Panc1 (cell line): ENCODE data around the gene MED13L. TPM values are rescaled to one million over a fixed set of nuclear protein-coding genes. Genes with fewer than 3 reads are reported as not detected.

Experiments
- ATAC-seq: fragments of 200-7000 bp; cut with Tn5 transposase; 2 replicates; pipeline ENCODE4 v1.9.1; 2020; ENCODE audit warnings: mild to moderate bottlenecking, moderate library complexity
- BruUV-seq: library from RNA; stranded (reverse); fragments of 400-500 nt; replicated peaks from 2 replicates; lab custom pipeline; 2021; lab: Mats Ljungman, UMichigan
- CTCF ChIA-PET: fragments of 300-600 bp; sonication (Branson Sonifier 250); formaldehyde crosslinking; loops from one replicate; lab custom pipeline; 2022; ENCODE audit warnings: antibody characterized with exemption; lab: Charles Lee
- POLR2A ChIA-PET: fragments of 300-600 bp; sonication (Branson Sonifier 250); formaldehyde crosslinking; loops from one replicate; lab custom pipeline; 2022; ENCODE audit warnings: antibody characterized with exemption; lab: Charles Lee
- DNase-seq: peaks from one replicate; pipeline ENCODE4 v3.0.0-alpha.2; 2010; ENCODE audit warnings: low read depth, low spot score
- H3K27ac ChIP-seq: 2 replicates; pipeline ENCODE4 v1.5.1; 2011; ENCODE audit warnings: mild to moderate bottlenecking, low read length, inconsistent platforms
- H3K27me3 ChIP-seq: fragments of 200-500 bp; sonication (Bioruptor generic); 2 replicates; pipeline ENCODE4 v1.6.0; 2014; ENCODE audit warnings: low read length, inconsistent platforms; ENCODE audit not compliant: control insufficient read depth, insufficient read depth
- H3K36me3 ChIP-seq: fragments of 200-500 bp; sonication (Bioruptor generic); 2 replicates; pipeline ENCODE4 v1.5.1; 2014; ENCODE audit warnings: inconsistent platforms, mild to moderate bottlenecking, low read length, moderate library complexity; ENCODE audit not compliant: control insufficient read depth, insufficient read depth
- H3K4me1 ChIP-seq: 2 replicates; pipeline ENCODE4 v1.5.1; 2011; ENCODE audit warnings: inconsistent platforms, mild to moderate bottlenecking, low read length, moderate library complexity; ENCODE audit not compliant: control insufficient read depth, insufficient read depth
- H3K4me3 ChIP-seq, 2 experiments: 2 replicates each; pipeline ENCODE4 v1.5.1; 2011 to 2012; ENCODE audit warnings: low read depth in 2 of 2, low read length in 2 of 2, mild to moderate bottlenecking in 2 of 2, inconsistent platforms in 1 of 2, moderate library complexity in 1 of 2
- H3K9me3 ChIP-seq: fragments of 200-500 bp; sonication (Bioruptor generic); 2 replicates; pipeline ENCODE4 v1.5.1; 2014; ENCODE audit warnings: low read depth, mild to moderate bottlenecking, inconsistent platforms, low read length, moderate library complexity; ENCODE audit not compliant: control insufficient read depth, insufficient read depth
- CTCF ChIP-seq: fragments of 450-650 bp; IDR thresholded peaks from 2 replicates; pipeline ENCODE4 v1.5.1; 2017; ENCODE audit warnings: mild to moderate bottlenecking
- POLR2AphosphoS5 ChIP-seq: IDR thresholded peaks from 2 replicates; pipeline ENCODE4 v1.6.1; 2012; ENCODE audit warnings: mild to moderate bottlenecking, low read depth, low read length, moderate library complexity
- SIN3A ChIP-seq: IDR thresholded peaks from 2 replicates; pipeline ENCODE4 v1.6.1; 2012; ENCODE audit warnings: low read depth, mild to moderate bottlenecking, low read length, moderate library complexity, borderline replicate concordance; ENCODE audit not compliant: insufficient read depth
- TCF7L2 ChIP-seq: IDR thresholded peaks from 2 replicates; pipeline ENCODE4 v1.6.1; 2011; ENCODE audit warnings: mild to moderate bottlenecking, low read depth, low read length, inconsistent platforms
- in situ Hi-C: cut with HindIII; loops from 2 replicates; pipeline ENCODE4 v1.10.0; 2016; ENCODE audit warnings: low sequenced_read_pairs, low pct_unique_long_range_greater_than_20kb
- intact Hi-C: fragments of 100-400 bp; cut with micrococcal nuclease; formaldehyde crosslinking; loops from one replicate; pipeline ENCODE4 v1.10.0; 2022; ENCODE audit not compliant: unreplicated experiment
- total RNA-seq: library from RNA; stranded (reverse); gene quantifications from one replicate; pipeline ENCODE4 v1.2.1, GENCODE V29; 2021; ENCODE audit not compliant: unreplicated experiment
- TF ChIP-seq, protein P1 (sequence below), 2 experiments: IDR thresholded peaks; 2 replicates each; pipeline ENCODE4 v1.6.1; 2011 to 2012; ENCODE audit warnings: low read depth in 2 of 2, control low read depth in 1 of 2, low read length in 1 of 2, mild to moderate bottlenecking in 1 of 2, moderate library complexity in 1 of 2; ENCODE audit not compliant: insufficient read depth in 1 of 2

MED13L gene
- total RNA-seq, 1 experiment from 2014 or later: 170 TPM

- TF ChIP-seq POLR2AphosphoS5 (no peak), CTCF (no peak), TCF7L2 (no peak), SIN3A (no peak)
- TF ChIP-seq, protein P1, sequence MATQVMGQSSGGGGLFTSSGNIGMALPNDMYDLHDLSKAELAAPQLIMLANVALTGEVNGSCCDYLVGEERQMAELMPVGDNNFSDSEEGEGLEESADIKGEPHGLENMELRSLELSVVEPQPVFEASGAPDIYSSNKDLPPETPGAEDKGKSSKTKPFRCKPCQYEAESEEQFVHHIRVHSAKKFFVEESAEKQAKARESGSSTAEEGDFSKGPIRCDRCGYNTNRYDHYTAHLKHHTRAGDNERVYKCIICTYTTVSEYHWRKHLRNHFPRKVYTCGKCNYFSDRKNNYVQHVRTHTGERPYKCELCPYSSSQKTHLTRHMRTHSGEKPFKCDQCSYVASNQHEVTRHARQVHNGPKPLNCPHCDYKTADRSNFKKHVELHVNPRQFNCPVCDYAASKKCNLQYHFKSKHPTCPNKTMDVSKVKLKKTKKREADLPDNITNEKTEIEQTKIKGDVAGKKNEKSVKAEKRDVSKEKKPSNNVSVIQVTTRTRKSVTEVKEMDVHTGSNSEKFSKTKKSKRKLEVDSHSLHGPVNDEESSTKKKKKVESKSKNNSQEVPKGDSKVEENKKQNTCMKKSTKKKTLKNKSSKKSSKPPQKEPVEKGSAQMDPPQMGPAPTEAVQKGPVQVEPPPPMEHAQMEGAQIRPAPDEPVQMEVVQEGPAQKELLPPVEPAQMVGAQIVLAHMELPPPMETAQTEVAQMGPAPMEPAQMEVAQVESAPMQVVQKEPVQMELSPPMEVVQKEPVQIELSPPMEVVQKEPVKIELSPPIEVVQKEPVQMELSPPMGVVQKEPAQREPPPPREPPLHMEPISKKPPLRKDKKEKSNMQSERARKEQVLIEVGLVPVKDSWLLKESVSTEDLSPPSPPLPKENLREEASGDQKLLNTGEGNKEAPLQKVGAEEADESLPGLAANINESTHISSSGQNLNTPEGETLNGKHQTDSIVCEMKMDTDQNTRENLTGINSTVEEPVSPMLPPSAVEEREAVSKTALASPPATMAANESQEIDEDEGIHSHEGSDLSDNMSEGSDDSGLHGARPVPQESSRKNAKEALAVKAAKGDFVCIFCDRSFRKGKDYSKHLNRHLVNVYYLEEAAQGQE (IDR thresholded peaks at IDR 0.05; ENCODE audit: insufficient read depth in 1 of 2, low read depth in 2 of 2, low read length in 1 of 2): no peak
- Histone ChIP-seq H3K27ac (peak overlapping the region; percentile 65), H3K36me3 (no peaks in the 10 kb centered on the region), H3K27me3 (no peaks in the 10 kb centered on the region), H3K4me1 (peaks cover 29% of the 10 kb centered on the region), H3K9me3 (no peaks in the 10 kb centered on the region), H3K4me3 (no peak overlapping the region)
- ChIA-PET POLR2A (no interaction called here), CTCF (no interaction called here)
- DNase-seq (no peak), ATAC-seq (peak; percentile 77)
- intact Hi-C loops (no loop called here), in situ Hi-C loops (no loop called here)
- no TSS peak for BruUV-seq
Measured at GRCh38 chr12:116027551-116027821, 250.0 kb downstream of the MED13L start.

DNA sequence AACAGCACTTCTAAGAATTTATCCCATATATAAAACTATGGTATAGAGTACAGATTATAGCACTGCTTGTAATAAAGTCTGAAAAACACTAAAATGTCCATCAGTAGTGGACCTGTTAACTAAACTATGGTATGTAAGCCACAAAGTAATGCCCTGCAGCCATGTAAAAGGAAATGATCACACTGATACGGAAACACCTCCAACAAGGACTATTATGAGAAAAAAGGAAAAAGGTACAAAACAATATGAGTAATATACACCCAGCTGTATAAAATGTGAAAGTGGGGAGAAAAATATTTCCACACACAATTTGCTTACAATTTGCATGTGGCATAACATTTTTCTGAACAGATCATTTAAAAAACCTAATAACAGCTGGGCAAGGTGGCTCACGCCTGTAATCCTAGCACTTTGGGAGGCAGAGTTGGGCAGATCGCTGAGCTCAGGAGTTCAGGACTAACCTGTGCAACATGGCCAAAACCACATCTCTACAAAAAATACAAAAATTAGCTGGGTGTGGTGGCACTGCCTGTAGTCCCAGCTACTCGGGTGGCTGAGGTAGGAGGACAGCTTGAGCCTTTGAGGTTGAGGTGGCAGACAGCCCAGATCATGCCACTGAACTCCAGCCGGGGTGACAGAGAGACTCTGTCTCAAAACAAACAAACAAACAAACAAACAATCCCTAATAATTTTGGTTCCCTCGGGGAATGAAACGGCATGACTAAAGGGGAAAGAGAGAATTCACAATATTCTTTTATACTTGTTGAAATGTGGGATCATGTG is 250.5 kb downstream of the MED13L start:
- peak; percentile 87 for ATAC-seq

More for the DNA sequence above, 250.5 kb downstream of the MED13L start:
- TF ChIP-seq TCF7L2: peak; percentile 48; the same call in 1 of the 2 replicates
- no peak for TF ChIP-seq CTCF
- TF ChIP-seq, protein P1 (IDR thresholded peaks at IDR 0.05; ENCODE audit: insufficient read depth in 1 of 2, low read depth in 2 of 2, low read length in 1 of 2): no peak
- CTCF ChIA-PET: no interaction called here
- 0 out of 2 replicates have a peak, but pooled peaks cover 2% of the 10 kb centered on the region for H3K36me3 ChIP-seq
- H3K9me3 ChIP-seq: no peaks in the 10 kb centered on the region
- H3K4me1 ChIP-seq: peaks cover 29% of the 10 kb centered on the region
- no peak overlapping the region for H3K4me3 ChIP-seq
- BruUV-seq: no TSS peak
- POLR2A ChIA-PET: no interaction called here
- in situ Hi-C loops: no loop called here
- DNase-seq: no peak
- peak overlapping the region; percentile 65 for H3K27ac ChIP-seq
- no peaks in the 10 kb centered on the region for H3K27me3 ChIP-seq
- intact Hi-C loops: no loop called here
